Natural killer cell (primary cell): ENCODE results near the gene SPECC1. TPM values are rescaled to one million over a fixed set of nuclear protein-coding genes. Genes with fewer than 3 reads are reported as not detected.
A peak's percentile ranks its signal among the peaks of the same experiment; 100 is the strongest.

Experiments used
- ATAC-seq, 3 donors: fragments of 150-1000 bp in 2 of 3; fragments of 200-7000 bp in 1 of 3; cut with Tn5 transposase; 1 replicate in 1 of 3; 2 replicates in 2 of 3; pipeline ENCODE4 v1.10.0; 2021; ENCODE audit warnings: mild to moderate bottlenecking in 2 of 3, moderate library complexity in 2 of 3
- DNase-seq, 2 donors: peaks; one replicate each; pipeline versions ENCODE4 v3.0.0 to v3.0.0-alpha.2; 2013 to 2021; ENCODE audit warnings: mixed read lengths in 1 of 2
- H3K27ac ChIP-seq: one replicate; pipeline ENCODE4 v1.5.1; 2013; ENCODE audit warnings: mild to moderate bottlenecking, low read length
- H3K27me3 ChIP-seq: one replicate; pipeline ENCODE4 v1.6.1; 2013; ENCODE audit warnings: low read length; ENCODE audit not compliant: control insufficient read depth, insufficient read depth
- H3K36me3 ChIP-seq: one replicate; pipeline ENCODE4 v1.6.1; 2013; ENCODE audit warnings: low read length; ENCODE audit not compliant: control insufficient read depth, insufficient read depth
- H3K4me1 ChIP-seq: one replicate; pipeline ENCODE4 v1.6.1; 2013; ENCODE audit warnings: low read length; ENCODE audit not compliant: control insufficient read depth, insufficient read depth
- H3K4me3 ChIP-seq: one replicate; pipeline ENCODE4 v1.5.1; 2013; ENCODE audit warnings: low read length
- H3K9me3 ChIP-seq: one replicate; pipeline ENCODE4 v1.6.1; 2013; ENCODE audit warnings: low read length; ENCODE audit not compliant: control insufficient read depth, insufficient read depth
- H3K27ac Mint-ChIP-seq, 2 donors: one replicate each; pipeline ENCODE4 v1.8.0; 2022; ENCODE audit warnings: mild to moderate bottlenecking in 2 of 2, mixed read lengths in 2 of 2, moderate library complexity in 1 of 2
- H3K27me3 Mint-ChIP-seq, 2 donors: one replicate each; pipeline ENCODE4 v1.8.0; 2022; ENCODE audit warnings: low read depth in 2 of 2, mixed read lengths in 2 of 2
- H3K36me3 Mint-ChIP-seq: one replicate; pipeline ENCODE4 v1.8.0; 2022; ENCODE audit warnings: mixed read lengths
- H3K4me1 Mint-ChIP-seq, 2 donors: one replicate each; pipeline ENCODE4 v1.8.0; 2022; ENCODE audit warnings: mixed read lengths in 2 of 2
- H3K4me3 Mint-ChIP-seq: one replicate; pipeline ENCODE4 v1.8.0; 2022; ENCODE audit warnings: mild to moderate bottlenecking, moderate library complexity, mixed read lengths
- H3K9me3 Mint-ChIP-seq, 2 donors: one replicate each; pipeline ENCODE4 v1.8.0; 2022; ENCODE audit warnings: mixed read lengths in 2 of 2
- CTCF ChIP-seq: fragments of 200-600 bp; IDR thresholded peaks from one replicate; pipeline ENCODE4 v1.8.0; 2022; ENCODE audit warnings: antibody characterized with exemption
- WGBS: methylation state at CpG from one replicate; pipeline ENCODE4 v1.1.7; 2013; ENCODE audit warnings: missing lambda C conversion rate; ENCODE audit not compliant: insufficient coverage; 5-methylcytosine and 5-hydroxymethylcytosine counted together
- intact Hi-C: fragments of 100-400 bp; cut with micrococcal nuclease; formaldehyde crosslinking; loops from one replicate; pipeline ENCODE4 v1.14.2; 2022
- total RNA-seq, 4 donors: library from RNA; stranded (reverse); fragments of 120-200 nt in 1 of 4; gene quantifications; one replicate each; pipeline versions ENCODE4 v1.2.3 to v1.2.4, GENCODE V29; 2013 to 2022

SPECC1 gene
- total RNA-seq, 3 donors from 2014 or later (not counting 1 experiment from before 2014, with no cell fraction given) = 29.3 to 45.1 (median 37.2) TPM

GRCh38 chr17:20206068-20206467, 196.9 kb downstream of the SPECC1 start:
- no peak overlapping the region for H3K4me3 Mint-ChIP-seq
- H3K9me3 ChIP-seq = no peaks in the 10 kb centered on the region
- H3K36me3 Mint-ChIP-seq = peaks cover 7% of the 10 kb centered on the region
- intact Hi-C loops = no loop called here
- WGBS = 61% methylated on average over 3 of the region's 3 CpGs
- DNase-seq (peak in 1 of 2 donors; percentile 45), ATAC-seq (peak in 1 of 3 donors; percentile 47)
- H3K36me3 ChIP-seq = peaks cover 2% of the 10 kb centered on the region
- no peaks in the 10 kb centered on the region for H3K9me3 Mint-ChIP-seq
- TF ChIP-seq CTCF = no peak
- H3K4me1 Mint-ChIP-seq = peaks cover 20 to 26% of the 10 kb centered on the region in 2 donors
- H3K27me3 ChIP-seq = no peaks in the 10 kb centered on the region
- H3K4me1 ChIP-seq = peaks cover 11% of the 10 kb centered on the region
- H3K27ac ChIP-seq = no peak overlapping the region
- H3K27ac Mint-ChIP-seq = peak overlapping the region in 1 of 2 donors; percentile 1
- H3K4me3 ChIP-seq = no peak overlapping the region
- no peaks in the 10 kb centered on the region for H3K27me3 Mint-ChIP-seq

- peaks cover 2% of the 10 kb centered on the region for H3K36me3 ChIP-seq
- H3K4me3 Mint-ChIP-seq = no peak overlapping the region
- no peak overlapping the region for H3K27ac Mint-ChIP-seq
- no peaks in the 10 kb centered on the region for H3K9me3 Mint-ChIP-seq
- TF ChIP-seq CTCF = no peak
- 100% methylated on average over 3 of the region's 3 CpGs for WGBS
- no peaks in the 10 kb centered on the region for H3K27me3 ChIP-seq
- peaks cover 20 to 26% of the 10 kb centered on the region in 2 donors for H3K4me1 Mint-ChIP-seq
- peaks cover 11% of the 10 kb centered on the region for H3K4me1 ChIP-seq
- DNase-seq = no peak
- intact Hi-C loops = no loop called here
- no peak for ATAC-seq
- H3K27me3 Mint-ChIP-seq = no peaks in the 10 kb centered on the region
- H3K4me3 ChIP-seq = no peak overlapping the region
- no peaks in the 10 kb centered on the region for H3K9me3 ChIP-seq
- peaks cover 7% of the 10 kb centered on the region for H3K36me3 Mint-ChIP-seq
- no peak overlapping the region for H3K27ac ChIP-seq
These were observed 197.4 kb downstream of the SPECC1 start for GRCh38 chr17:20206591-20206990.

- Histone ChIP-seq H3K9me3 (no peaks in the 10 kb centered on the region), H3K27ac (no peak overlapping the region), H3K36me3 (peaks cover 2% of the 10 kb centered on the region), H3K4me1 (peaks cover 11% of the 10 kb centered on the region), H3K27me3 (no peaks in the 10 kb centered on the region), H3K4me3 (no peak overlapping the region)
- H3K27ac Mint-ChIP-seq = no peak overlapping the region
- no peak overlapping the region for H3K4me3 Mint-ChIP-seq
- H3K9me3 Mint-ChIP-seq = no peaks in the 10 kb centered on the region
- peaks cover 7% of the 10 kb centered on the region for H3K36me3 Mint-ChIP-seq
- ATAC-seq = no peak
- no peak for TF ChIP-seq CTCF
- intact Hi-C loops = no loop called here
- no peak for DNase-seq
- H3K4me1 Mint-ChIP-seq = peaks cover 20 to 26% of the 10 kb centered on the region in 2 donors
- 80% methylated on average over 1 of the region's 2 CpGs for WGBS
- no peaks in the 10 kb centered on the region for H3K27me3 Mint-ChIP-seq
These were observed 198.3 kb downstream of the SPECC1 start for GRCh38 chr17:20207262-20207985.

- intact Hi-C loops = no loop called here
- Mint-ChIP-seq H3K36me3 (peaks cover 7% of the 10 kb centered on the region), H3K4me1 (peaks cover 16 to 23% of the 10 kb centered on the region in 2 donors), H3K27me3 (no peaks in the 10 kb centered on the region), H3K27ac (no peak overlapping the region), H3K9me3 (no peaks in the 10 kb centered on the region), H3K4me3 (no peak overlapping the region)
- Histone ChIP-seq H3K27me3 (no peaks in the 10 kb centered on the region), H3K4me1 (peaks cover 11% of the 10 kb centered on the region), H3K4me3 (no peak overlapping the region), H3K27ac (no peak overlapping the region), H3K9me3 (no peaks in the 10 kb centered on the region), H3K36me3 (peaks cover 4% of the 10 kb centered on the region)
- no peak for ATAC-seq
- DNase-seq = no peak
- TF ChIP-seq CTCF = no peak
- WGBS = 98% methylated on average over 3 of the region's 3 CpGs
These were observed 199.6 kb downstream of the SPECC1 start for GRCh38 chr17:20208717-20209116.
